CD4-positive, alpha-beta memory T cell (primary cell): ENCODE results near the gene PCOLCE2. TPM values are rescaled to one million over a fixed set of nuclear protein-coding genes. Genes with fewer than 3 reads are reported as not detected.
"Not testable (repeated sequence)": the region's sequence is repeated elsewhere in the genome, so short reads cannot be mapped to it uniquely, and the experiment has no call there.

ENCODE experiments used
- CTCF ChIA-PET: fragments of 350-600 bp; sonication (Branson Sonifier 250); formaldehyde crosslinking; loops from one replicate; lab custom pipeline; 2021; ENCODE audit warnings: inconsistent platforms; ENCODE audit not compliant: partially characterized antibody; lab: Charles Lee
- POLR2A ChIA-PET: fragments of 350-600 bp; sonication (Branson Sonifier 250); formaldehyde crosslinking; loops from one replicate; lab custom pipeline; 2021; ENCODE audit not compliant: partially characterized antibody; lab: Charles Lee
- DNase-seq, 5 donors: peaks; one replicate each; pipeline versions ENCODE4 v3.0.0 to v3.0.0-alpha.2; 2020 to 2022; ENCODE audit warnings: mixed read lengths in 1 of 5
- H3K27ac ChIP-seq: one replicate; pipeline ENCODE4 v1.7.0; 2013; ENCODE audit warnings: low read depth, low read length
- H3K27me3 ChIP-seq: 2 replicates; pipeline ENCODE4 v1.7.0; 2013; ENCODE audit warnings: mild to moderate bottlenecking, low read length, moderate library complexity; ENCODE audit not compliant: insufficient read depth
- H3K36me3 ChIP-seq: 2 replicates; pipeline ENCODE4 v1.7.0; 2013; ENCODE audit warnings: mild to moderate bottlenecking, low read length, moderate library complexity; ENCODE audit not compliant: insufficient read depth
- H3K4me1 ChIP-seq: 2 replicates; pipeline ENCODE4 v1.7.0; 2013; ENCODE audit warnings: mild to moderate bottlenecking, low read length, moderate library complexity; ENCODE audit not compliant: insufficient read depth
- H3K4me3 ChIP-seq, 2 donors: one replicate each; pipeline ENCODE4 v1.7.0; 2013; ENCODE audit warnings: low read length in 2 of 2, mild to moderate bottlenecking in 1 of 2
- H3K9me3 ChIP-seq, 2 donors: one replicate each; pipeline ENCODE4 v1.7.0; 2013; ENCODE audit warnings: low read length in 2 of 2, control low read depth in 1 of 2; ENCODE audit not compliant: control insufficient read depth in 1 of 2
- H3K27ac Mint-ChIP-seq, 7 donors: one replicate each; pipeline ENCODE4 v1.8.0; 2020 to 2021; ENCODE audit warnings: mixed read lengths in 7 of 7, mild to moderate bottlenecking in 6 of 7, inconsistent platforms in 3 of 7, moderate library complexity in 3 of 7
- H3K27me3 Mint-ChIP-seq, 2 donors: one replicate each; pipeline ENCODE4 v1.8.0; 2020 to 2021; ENCODE audit warnings: mixed read lengths in 2 of 2
- H3K36me3 Mint-ChIP-seq, 2 donors: one replicate each; pipeline ENCODE4 v1.8.0; 2020 to 2021; ENCODE audit warnings: mixed read lengths in 2 of 2, inconsistent platforms in 1 of 2, mild to moderate bottlenecking in 1 of 2
- H3K4me1 Mint-ChIP-seq, 4 donors: one replicate each; pipeline ENCODE4 v1.8.0; 2020 to 2021; ENCODE audit warnings: mixed read lengths in 4 of 4, mild to moderate bottlenecking in 1 of 4
- H3K4me3 Mint-ChIP-seq, 8 donors: one replicate each; pipeline ENCODE4 v1.8.0; 2020 to 2021; ENCODE audit warnings: mixed read lengths in 8 of 8, mild to moderate bottlenecking in 7 of 8, moderate library complexity in 6 of 8, inconsistent platforms in 3 of 8
- H3K9me3 Mint-ChIP-seq, 8 donors: one replicate each; pipeline ENCODE4 v1.8.0; 2020 to 2021; ENCODE audit warnings: mixed read lengths in 8 of 8, mild to moderate bottlenecking in 5 of 8, inconsistent platforms in 3 of 8, moderate library complexity in 1 of 8
- intact Hi-C: fragments of 100-400 bp; cut with micrococcal nuclease; formaldehyde crosslinking; loops from one replicate; pipeline ENCODE4 v1.15.1; 2023
- polyA plus RNA-seq, 2 donors: library from polyadenylated mRNA; unstranded; fragments of 300-500 nt; fragmentation: Illumina TruSeq; gene quantifications; one replicate each; pipeline ENCODE4 v1.2.3, GENCODE V29; 2021
- total RNA-seq, 2 experiments: library from RNA; stranded (reverse); gene quantifications; one replicate each; pipeline ENCODE4 v1.2.3, GENCODE V29; 2021

PCOLCE2 gene
- total and polyA plus RNA-seq, 4 experiments from 2014 or later: not detected

DNA sequence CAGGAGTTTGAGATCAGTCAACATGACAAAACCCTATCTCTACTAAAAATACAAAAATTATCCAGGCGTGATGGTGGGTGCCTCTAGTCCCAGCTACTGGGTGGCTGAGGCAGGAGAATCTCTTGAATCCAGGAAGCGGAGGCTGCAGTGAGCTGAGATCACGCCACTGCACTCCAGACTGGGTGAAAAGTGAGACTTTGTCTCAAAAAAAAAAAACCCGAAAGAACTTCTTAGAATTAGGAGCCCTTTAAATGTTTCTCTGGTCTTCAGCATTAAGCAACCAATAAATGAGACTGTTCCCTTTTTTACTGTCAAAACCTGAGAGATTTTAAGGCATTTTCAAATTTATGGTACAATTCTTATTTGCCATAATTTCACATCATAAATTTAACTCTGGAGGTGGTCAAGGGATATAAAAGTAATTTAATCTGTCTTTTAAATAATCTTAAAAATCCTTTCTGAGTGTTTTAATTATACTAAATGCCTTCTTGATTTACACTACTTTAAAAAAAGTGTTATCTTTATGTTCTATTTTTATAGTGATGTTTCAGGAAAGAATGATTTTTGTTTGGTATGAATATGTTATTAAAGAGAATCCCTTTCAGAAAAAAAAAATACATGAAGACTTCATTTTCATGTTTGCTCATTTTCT lies 10.1 kb downstream of the PCOLCE2 start:
- Mint-ChIP-seq H3K36me3 (no peaks in the 10 kb centered on the region), H3K27me3 (peaks cover 7 to 10% of the 10 kb centered on the region in 2 donors), H3K4me3 (no peak overlapping the region), H3K9me3 (no peaks in the 10 kb centered on the region), H3K4me1 (no peaks in the 10 kb centered on the region), H3K27ac (no peak overlapping the region)
- Histone ChIP-seq H3K27ac (no peak overlapping the region), H3K9me3 (no peaks in the 10 kb centered on the region), H3K4me3 (no peak overlapping the region), H3K27me3 (no peaks in the 10 kb centered on the region), H3K4me1 (no peaks in the 10 kb centered on the region), H3K36me3 (no peaks in the 10 kb centered on the region)
- ChIA-PET CTCF (no interaction called here), POLR2A (no interaction called here)
- intact Hi-C loops: no loop called here
- no peak for DNase-seq

GRCh38 chr3:142876417-142876816 lies 12.5 kb downstream of the PCOLCE2 start:
- DNase-seq: no peak
- Histone ChIP-seq H3K27me3 (no peaks in the 10 kb centered on the region), H3K4me1 (no peaks in the 10 kb centered on the region), H3K4me3 (no peak overlapping the region), H3K27ac (no peak overlapping the region), H3K36me3 (no peaks in the 10 kb centered on the region), H3K9me3 (no peaks in the 10 kb centered on the region)
- Mint-ChIP-seq H3K27ac (no peak overlapping the region), H3K36me3 (no peaks in the 10 kb centered on the region), H3K4me1 (no peaks in the 10 kb centered on the region), H3K4me3 (no peak overlapping the region), H3K9me3 (no peaks in the 10 kb centered on the region), H3K27me3 (peaks cover 10 to 11% of the 10 kb centered on the region in 2 donors)
- CTCF ChIA-PET: no interaction called here
- intact Hi-C loops: no loop called here
- POLR2A ChIA-PET: no interaction called here

- H3K4me1 ChIP-seq: no peaks in the 10 kb centered on the region
- no peak for DNase-seq
- no peak overlapping the region for H3K4me3 ChIP-seq
- H3K9me3 Mint-ChIP-seq: no peaks in the 10 kb centered on the region
- H3K36me3 ChIP-seq: no peaks in the 10 kb centered on the region
- intact Hi-C loops: no loop called here
- no peaks in the 10 kb centered on the region for H3K9me3 ChIP-seq
- CTCF ChIA-PET: no interaction called here
- no peak overlapping the region for H3K27ac ChIP-seq
- no peaks in the 10 kb centered on the region for H3K36me3 Mint-ChIP-seq
- H3K4me3 Mint-ChIP-seq: no peak overlapping the region
- H3K4me1 Mint-ChIP-seq: no peaks in the 10 kb centered on the region
- no peak overlapping the region for H3K27ac Mint-ChIP-seq
- POLR2A ChIA-PET: no interaction called here
- peaks cover 8 to 11% of the 10 kb centered on the region in 2 donors for H3K27me3 Mint-ChIP-seq
- H3K27me3 ChIP-seq: no peaks in the 10 kb centered on the region
Measured at GRCh38 chr3:142875583-142876207, 13.2 kb downstream of the PCOLCE2 start.

DNA sequence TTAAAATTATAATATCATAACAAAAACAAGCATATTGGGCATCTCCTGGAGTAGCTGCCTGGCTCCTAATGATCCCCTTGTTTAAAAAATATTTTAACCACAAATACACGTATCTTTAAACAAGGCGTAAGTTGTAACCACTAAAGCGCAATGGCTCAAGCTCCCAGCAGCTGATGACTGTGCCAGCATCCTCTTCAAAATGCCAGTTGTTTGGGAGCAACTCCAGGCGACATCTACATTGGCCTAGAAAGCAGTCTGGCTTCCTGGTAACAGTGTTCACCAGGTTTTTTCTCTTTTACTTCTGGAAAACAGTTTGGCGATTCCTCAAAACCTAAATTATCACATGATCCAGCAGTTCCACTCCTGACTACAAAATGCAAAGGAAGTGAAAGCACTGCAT lies 13.8 kb downstream of the PCOLCE2 start:
- Mint-ChIP-seq H3K4me1 (no peaks in the 10 kb centered on the region), H3K27ac (no peak overlapping the region), H3K4me3 (no peak overlapping the region), H3K36me3 (no peaks in the 10 kb centered on the region), H3K9me3 (no peaks in the 10 kb centered on the region), H3K27me3 (peaks cover 5 to 11% of the 10 kb centered on the region in 2 donors)
- ChIA-PET POLR2A (no interaction called here), CTCF (no interaction called here)
- Histone ChIP-seq H3K36me3 (no peaks in the 10 kb centered on the region), H3K9me3 (no peaks in the 10 kb centered on the region), H3K4me1 (no peaks in the 10 kb centered on the region), H3K4me3 (no peak overlapping the region), H3K27me3 (no peaks in the 10 kb centered on the region), H3K27ac (no peak overlapping the region)
- DNase-seq: no peak
- intact Hi-C loops: no loop called here

GRCh38 chr3:142868382-142868781 lies 20.5 kb downstream of the PCOLCE2 start:
- H3K9me3 Mint-ChIP-seq, H3K4me1 Mint-ChIP-seq, H3K27ac Mint-ChIP-seq, H3K27me3 Mint-ChIP-seq, H3K9me3 ChIP-seq, H3K36me3 Mint-ChIP-seq, POLR2A ChIA-PET, DNase-seq, H3K36me3 ChIP-seq, H3K4me3 ChIP-seq, H3K4me1 ChIP-seq, H3K27me3 ChIP-seq, intact Hi-C loops, CTCF ChIA-PET, H3K4me3 Mint-ChIP-seq, H3K27ac ChIP-seq: not testable (repeated sequence)

GRCh38 chr3:142866841-142867631 lies 21.8 kb downstream of the PCOLCE2 start:
- H3K27me3 Mint-ChIP-seq: peaks cover 12 to 14% of the 10 kb centered on the region in 2 donors
- H3K4me1 Mint-ChIP-seq: peaks cover 0 to 5% (median 4%) of the 10 kb centered on the region in 4 donors
- no peaks in the 10 kb centered on the region for H3K36me3 ChIP-seq
- no peak overlapping the region for H3K4me3 Mint-ChIP-seq
- DNase-seq: no peak
- intact Hi-C loops: no loop called here
- no peaks in the 10 kb centered on the region for H3K9me3 ChIP-seq
- H3K4me3 ChIP-seq: no peak overlapping the region
- ChIA-PET POLR2A (no interaction called here), CTCF (interaction anchor here (1.1 kb wide), 1 partner anchor 9 kb away, joined by 3 read pairs; no protein-coding TSS in a partner anchor)
- H3K9me3 Mint-ChIP-seq: no peaks in the 10 kb centered on the region
- no peaks in the 10 kb centered on the region for H3K4me1 ChIP-seq
- no peaks in the 10 kb centered on the region for H3K27me3 ChIP-seq
- H3K27ac Mint-ChIP-seq: no peak overlapping the region
- H3K36me3 Mint-ChIP-seq: no peaks in the 10 kb centered on the region
- no peak overlapping the region for H3K27ac ChIP-seq
